COLO668 (cell line): ENCODE measurements around the gene SRC.

Source experiments
- DNase-seq: peaks from one replicate; lab custom pipeline; 2025; ENCODE audit not compliant: unreplicated experiment; lab: John Stamatoyannopoulos, UW

Gene SRC

GRCh38 chr20:37315021-37315451 lies 30.9 kb upstream of the SRC start:
- DNase-seq: no peak

GRCh38 chr20:37315452-37316110 lies 30.4 kb upstream of the SRC start:
- DNase-seq: no peak

GRCh38 chr20:37316116-37316774 lies 29.7 kb upstream of the SRC start:
- DNase-seq: no peak

- DNase-seq: no peak
These were observed 29.2 kb upstream of the SRC start for GRCh38 chr20:37316775-37317170.

GRCh38 chr20:37317316-37317715 lies 28.6 kb upstream of the SRC start:
- DNase-seq: no peak

- DNase-seq: no peak
These were observed 27.8 kb upstream of the SRC start for GRCh38 chr20:37317994-37318640.

- DNase-seq: no peak
These were observed 26.7 kb upstream of the SRC start for GRCh38 chr20:37319151-37319671.

GRCh38 chr20:37323985-37324384 lies 22.0 kb upstream of the SRC start:
- no peak for DNase-seq

- DNase-seq: no peak
These were observed 20.7 kb upstream of the SRC start for GRCh38 chr20:37325206-37325605.

GRCh38 chr20:37326666-37327065 lies 19.3 kb upstream of the SRC start:
- no peak for DNase-seq

- DNase-seq: no peak
These were observed 18.2 kb upstream of the SRC start for GRCh38 chr20:37327748-37328147.

GRCh38 chr20:37328149-37328945 lies 17.6 kb upstream of the SRC start:
- DNase-seq: no peak

- no peak for DNase-seq
These were observed 16.3 kb upstream of the SRC start for GRCh38 chr20:37329481-37330165.

GRCh38 chr20:37330316-37330715 lies 15.6 kb upstream of the SRC start:
- DNase-seq: no peak

- DNase-seq: no peak
These were observed 14.7 kb upstream of the SRC start for GRCh38 chr20:37331060-37331857.

- DNase-seq: no peak
These were observed 12.7 kb upstream of the SRC start for GRCh38 chr20:37333130-37333847.

- DNase-seq: no peak
These were observed 12.1 kb upstream of the SRC start for GRCh38 chr20:37333848-37334318.

GRCh38 chr20:37334450-37334849 lies 11.5 kb upstream of the SRC start:
- no peak for DNase-seq
